IMR-90 (cell line): ENCODE measurements around the gene DNMT3A. TPM values are rescaled to one million over a fixed set of nuclear protein-coding genes. Genes with fewer than 3 reads are reported as not detected.

Experiments
- ATAC-seq: fragments of 200-7000 bp; cut with Tn5 transposase; 2 replicates; pipeline ENCODE4 v1.9.1; 2020; ENCODE audit warnings: low read depth, mild to moderate bottlenecking, moderate library complexity
- BruUV-seq: library from RNA; stranded (reverse); fragments of 400-500 nt; replicated peaks from 2 replicates; lab custom pipeline; 2021; lab: Mats Ljungman, UMichigan
- CTCF ChIA-PET: fragments of 300-600 bp; formaldehyde crosslinking; extraction: SDS; loops from one replicate; lab custom pipeline; 2021; ENCODE audit warnings: antibody characterized with exemption; lab: Yijun Ruan, JAX
- POLR2A ChIA-PET: fragments of 300-600 bp; sonication (Branson Sonifier 250); formaldehyde crosslinking; loops from one replicate; lab custom pipeline; 2022; ENCODE audit warnings: antibody characterized with exemption; ENCODE audit not compliant: unreplicated experiment; lab: Charles Lee
- DNase-seq: peaks from one replicate; pipeline ENCODE4 v3.0.0; 2013
- H2AFZ ChIP-seq: replicated peaks from 2 replicates; pipeline ENCODE3; 2013; ENCODE audit warnings: low read length, mild to moderate bottlenecking; ENCODE audit not compliant: poor library complexity
- H2AK5ac ChIP-seq: 2 replicates; pipeline ENCODE4 v1.6.1; 2013; ENCODE audit warnings: low read depth, low read length, inconsistent platforms
- H2AK9ac ChIP-seq: replicated peaks from 2 replicates; pipeline ENCODE3; 2013; ENCODE audit warnings: mild to moderate bottlenecking, low read depth, low read length, moderate library complexity; ENCODE audit not compliant: poor library complexity
- H2BK120ac ChIP-seq: 2 replicates; pipeline ENCODE4 v1.6.1; 2013; ENCODE audit warnings: low read depth, low read length, inconsistent platforms
- H2BK15ac ChIP-seq: 3 replicates; pipeline ENCODE4 v1.6.1; 2013; ENCODE audit warnings: low read depth, low read length, inconsistent platforms
- H2BK20ac ChIP-seq: 2 replicates; pipeline ENCODE4 v1.6.1; 2013; ENCODE audit warnings: low read depth, mild to moderate bottlenecking, inconsistent platforms, low read length, moderate library complexity
- H2BK5ac ChIP-seq: 2 replicates; pipeline ENCODE4 v1.6.1; 2013; ENCODE audit warnings: mild to moderate bottlenecking, low read depth, low read length, inconsistent platforms; ENCODE audit not compliant: poor library complexity, severe bottlenecking
- H3K14ac ChIP-seq: replicated peaks from 2 replicates; pipeline ENCODE4 v1.6.1; 2013; ENCODE audit warnings: low read depth, low read length, inconsistent platforms
- H3K18ac ChIP-seq: 2 replicates; pipeline ENCODE4 v1.6.1; 2013; ENCODE audit warnings: low read depth, low read length, control low read depth
- H3K23ac ChIP-seq: 2 replicates; pipeline ENCODE4 v1.6.1; 2013; ENCODE audit warnings: low read depth, low read length, inconsistent platforms
- H3K27ac ChIP-seq: 2 replicates; pipeline ENCODE4 v1.5.1; 2013; ENCODE audit warnings: mild to moderate bottlenecking, control low read depth, low read length; ENCODE audit not compliant: insufficient read depth
- H3K27me3 ChIP-seq: 2 replicates; pipeline ENCODE4 v1.6.1; 2013; ENCODE audit warnings: low read length; ENCODE audit not compliant: control insufficient read depth, insufficient read depth
- H3K36me3 ChIP-seq: 2 replicates; pipeline ENCODE4 v1.6.1; 2013; ENCODE audit warnings: low read length, mixed read lengths; ENCODE audit not compliant: control insufficient read depth, insufficient read depth
- H3K4ac ChIP-seq: 2 replicates; pipeline ENCODE4 v1.6.1; 2013; ENCODE audit warnings: low read depth, low read length, inconsistent platforms
- H3K4me1 ChIP-seq: 2 replicates; pipeline ENCODE4 v1.6.1; 2013; ENCODE audit warnings: low read length, mixed read lengths; ENCODE audit not compliant: control insufficient read depth, insufficient read depth
- H3K4me2 ChIP-seq: 2 replicates; pipeline ENCODE4 v1.6.1; 2013; ENCODE audit warnings: low read depth, mild to moderate bottlenecking, control low read depth, low read length, moderate library complexity
- H3K4me3 ChIP-seq: 2 replicates; pipeline ENCODE4 v1.5.1; 2013; ENCODE audit warnings: low read depth, mild to moderate bottlenecking, control low read depth, low read length, moderate library complexity; ENCODE audit not compliant: insufficient read depth
- H3K56ac ChIP-seq: 2 replicates; pipeline ENCODE4 v1.6.1; 2013; ENCODE audit warnings: low read length, inconsistent platforms; ENCODE audit not compliant: insufficient read depth; ENCODE audit errors: extremely low read depth
- H3K79me1 ChIP-seq, 2 experiments: 2 replicates each; pipeline ENCODE4 v1.6.1; 2013; ENCODE audit warnings: low read length in 2 of 2, inconsistent platforms in 1 of 2, low read depth in 1 of 2
- H3K9ac ChIP-seq: 2 replicates; pipeline ENCODE4 v1.6.1; 2013; ENCODE audit warnings: low read depth, low read length, control low read depth
- H3K9me1 ChIP-seq: 2 replicates; pipeline ENCODE4 v1.6.1; 2013; ENCODE audit warnings: low read length, inconsistent platforms; ENCODE audit not compliant: insufficient read depth
- H3K9me3 ChIP-seq: 2 replicates; pipeline ENCODE4 v1.6.1; 2013; ENCODE audit warnings: low read length; ENCODE audit not compliant: control insufficient read depth, insufficient read depth
- H4K20me1 ChIP-seq: 2 replicates; pipeline ENCODE4 v1.6.1; 2013; ENCODE audit warnings: low read length, inconsistent platforms; ENCODE audit not compliant: insufficient read depth
- H4K5ac ChIP-seq: 2 replicates; pipeline ENCODE4 v1.6.1; 2013; ENCODE audit warnings: mild to moderate bottlenecking, low read depth, low read length, control low read depth
- H4K8ac ChIP-seq, 2 experiments: 2 replicates each; pipeline ENCODE4 v1.6.1; 2013; ENCODE audit warnings: low read depth in 2 of 2, low read length in 2 of 2, control low read depth in 1 of 2, inconsistent platforms in 1 of 2
- H4K91ac ChIP-seq: 2 replicates; pipeline ENCODE4 v1.6.1; 2013; ENCODE audit warnings: low read depth, low read length, inconsistent platforms; ENCODE audit not compliant: insufficient read depth
- BHLHE40 ChIP-seq: fragments of 150-350 bp; IDR thresholded peaks from 2 replicates; pipeline ENCODE4 v1.6.1; 2016; ENCODE audit warnings: mild to moderate bottlenecking, low read depth, low read length
- CTCF ChIP-seq: conservative IDR thresholded peaks from 2 replicates; pipeline ENCODE4 v1.5.1; 2012; ENCODE audit warnings: mild to moderate bottlenecking, low read depth, low read length, improper control_type of control experiment
- ELK1 ChIP-seq: fragments of 150-350 bp; IDR thresholded peaks from 2 replicates; pipeline ENCODE4 v1.6.1; 2016; ENCODE audit warnings: low read depth, mild to moderate bottlenecking, low read length, moderate library complexity, borderline replicate concordance
- FOS ChIP-seq: fragments of 150-350 bp; IDR thresholded peaks from 2 replicates; pipeline ENCODE4 v1.6.1; 2016; ENCODE audit warnings: low read depth, low read length
- MAFK ChIP-seq: IDR thresholded peaks from 2 replicates; pipeline ENCODE4 v1.6.1; 2012; ENCODE audit warnings: low read depth, low read length, improper control_type of control experiment
- MAZ ChIP-seq: IDR thresholded peaks from 2 replicates; pipeline ENCODE4 v1.6.1; 2012; ENCODE audit warnings: low read depth, mild to moderate bottlenecking, low read length, improper control_type of control experiment, moderate library complexity, borderline replicate concordance
- MXI1 ChIP-seq: IDR thresholded peaks from 2 replicates; pipeline ENCODE4 v1.6.1; 2012; ENCODE audit warnings: low read depth, mild to moderate bottlenecking, low read length, moderate library complexity, borderline replicate concordance
- NFE2L2 ChIP-seq: fragments of 150-350 bp; IDR thresholded peaks from 2 replicates; pipeline ENCODE4 v1.6.1; 2016; ENCODE audit warnings: low read depth, mild to moderate bottlenecking, low read length
- POLR2A ChIP-seq: IDR thresholded peaks from 2 replicates; pipeline ENCODE4 v1.6.1; 2012; ENCODE audit warnings: mild to moderate bottlenecking, low read depth, low read length
- RAD21 ChIP-seq: IDR thresholded peaks from 2 replicates; pipeline ENCODE4 v1.6.1; 2012; ENCODE audit warnings: low read length, improper control_type of control experiment
- RCOR1 ChIP-seq: IDR thresholded peaks from 2 replicates; pipeline ENCODE4 v1.6.1; 2012; ENCODE audit warnings: mild to moderate bottlenecking, low read length, improper control_type of control experiment; ENCODE audit not compliant: insufficient replicate concordance
- RFX5 ChIP-seq: IDR thresholded peaks from 2 replicates; pipeline ENCODE4 v1.8.0; 2012; ENCODE audit warnings: low read depth, mild to moderate bottlenecking, low read length, moderate library complexity
- SMC3 ChIP-seq: fragments of 150-350 bp; IDR thresholded peaks from 2 replicates; pipeline ENCODE4 v1.6.1; 2016; ENCODE audit warnings: low read depth, mild to moderate bottlenecking, antibody characterized with exemption, low read length, moderate library complexity
- USF2 ChIP-seq: fragments of 150-350 bp; IDR thresholded peaks from 2 replicates; pipeline ENCODE4 v1.6.1; 2017; ENCODE audit warnings: mild to moderate bottlenecking, antibody characterized with exemption, low read length, low read depth
- WGBS, 2 experiments: methylation state at CpG; one replicate each; pipeline versions ENCODE4 v1.1.5 to v1.1.7; 2013; ENCODE audit warnings: missing lambda C conversion rate in 2 of 2; ENCODE audit not compliant: insufficient read length in 1 of 2; ENCODE audit errors: extremely low coverage in 2 of 2; 5-methylcytosine and 5-hydroxymethylcytosine counted together
- dilution Hi-C: fragments of 300-500 bp; cut with HindIII; formaldehyde crosslinking; loops from one replicate; pipeline ENCODE4 v1.14.3; 2018; ENCODE audit warnings: low sequenced_read_pairs; ENCODE audit not compliant: unreplicated experiment
- in situ Hi-C: fragments of 300-500 bp; cut with MboI; formaldehyde crosslinking; loops from 3 replicates; pipeline ENCODE4 v1.14.3; 2019; ENCODE audit warnings: low sequenced_read_pairs, inconsistent platforms, mixed read lengths
- intact Hi-C: fragments of 100-400 bp; cut with micrococcal nuclease; formaldehyde crosslinking; loops from 2 replicates; pipeline ENCODE4 v1.10.0; 2022
- polyA plus RNA-seq, 3 experiments: library from polyadenylated mRNA; depleted of rRNA; stranded (reverse); fragments of >200 nt; gene quantifications; 2 replicates each; pipeline ENCODE4 v1.2.3, GENCODE V29; 2012; ENCODE audit warnings: low replicate concordance in 1 of 3
- total RNA-seq: library from RNA; depleted of rRNA; stranded (reverse); fragments of >200 nt; gene quantifications from 2 replicates; pipeline ENCODE4 v1.2.3, GENCODE V29; 2012

The DNMT3A gene
- total and polyA plus RNA-seq, 2 of the 4 experiments (the other 2 are of a cell fraction), result 4.4 to 9.7 TPM

- H3K4me3 ChIP-seq, result no peak overlapping the region
- 83% methylated on average over 15 of the region's 23 CpGs; no CpG with 5 or more reads in 1 of the 2 experiments for WGBS, 2 experiments
- ATAC-seq, result 0 out of 2 replicates have a peak, but pooled peaks have one; percentile 24
Observed at GRCh38 chr2:25331686-25332365, 9.9 kb downstream of the DNMT3A start.

More at GRCh38 chr2:25331686-25332365, 9.9 kb downstream of the DNMT3A start:
- no peak overlapping the region for H2AK9ac ChIP-seq
- H3K23ac ChIP-seq, result no peak overlapping the region
- peaks cover 6 to 51% of the 10 kb centered on the region in 2 experiments for H3K79me1 ChIP-seq
- no peak overlapping the region for H2BK15ac ChIP-seq
- 0 out of 2 replicates have a peak, but pooled peaks cover 4% of the 10 kb centered on the region for H3K9me1 ChIP-seq
- H4K8ac ChIP-seq, result no peak overlapping the region
- no peaks in the 10 kb centered on the region for H3K27me3 ChIP-seq
- BruUV-seq, result no TSS peak
- no peak overlapping the region for H2AFZ ChIP-seq
- H4K91ac ChIP-seq, result no peak overlapping the region
- no peak overlapping the region for H2BK5ac ChIP-seq
- no peak overlapping the region for H3K56ac ChIP-seq
- H3K14ac ChIP-seq, result no peak overlapping the region
- peaks cover 61% of the 10 kb centered on the region for H4K20me1 ChIP-seq
- no peak overlapping the region for H3K4me2 ChIP-seq
- H3K36me3 ChIP-seq, result peaks cover 7% of the 10 kb centered on the region
- CTCF ChIA-PET, result no interaction called here
- H3K9ac ChIP-seq, result no peak overlapping the region
- no peaks in the 10 kb centered on the region; the same call in 1 of the 2 replicates for H3K4me1 ChIP-seq
- DNase-seq, result peak; percentile 34
- H2AK5ac ChIP-seq, result no peak overlapping the region
- H2BK20ac ChIP-seq, result no peak overlapping the region
- dilution Hi-C loops, result no loop called here
- peaks cover 1% of the 10 kb centered on the region; the same call in 1 of the 2 replicates for H3K9me3 ChIP-seq
- intact Hi-C loops, result no loop called here
- TF ChIP-seq RFX5 (no peak), MAFK (no peak), SMC3 (no peak), FOS (no peak), USF2 (no peak), RCOR1 (no peak), NFE2L2 (no peak), CTCF (no peak), MXI1 (no peak), MAZ (no peak), ELK1 (no peak), BHLHE40 (no peak), POLR2A (no peak), RAD21 (no peak)
- in situ Hi-C loops, result no loop called here
- no peak overlapping the region for H3K4ac ChIP-seq
- POLR2A ChIA-PET, result no interaction called here
- no peak overlapping the region for H2BK120ac ChIP-seq
- no peak overlapping the region for H4K5ac ChIP-seq
- no peak overlapping the region for H3K18ac ChIP-seq
- H3K27ac ChIP-seq, result no peak overlapping the region
